H9 (cell line): ENCODE data around the gene LRRC3C. TPM values are rescaled to one million over a fixed set of nuclear protein-coding genes. Genes with fewer than 3 reads are reported as not detected.

Experiments
- DNase-seq: peaks from one replicate; pipeline ENCODE4 v3.0.0-alpha.2; 2017
- H2AFZ ChIP-seq: one replicate; pipeline ENCODE4 v1.6.1; 2013; ENCODE audit warnings: mild to moderate bottlenecking, low read length, control low read depth, moderate library complexity
- H2AK5ac ChIP-seq: 2 replicates; pipeline ENCODE4 v1.6.1; 2013; ENCODE audit warnings: low read length, control low read depth, mixed read lengths; ENCODE audit not compliant: insufficient read length
- H2BK120ac ChIP-seq: one replicate; pipeline ENCODE4 v1.6.1; 2013; ENCODE audit warnings: low read depth, mild to moderate bottlenecking, low read length, control low read depth, inconsistent platforms; ENCODE audit not compliant: poor library complexity, severe bottlenecking
- H2BK12ac ChIP-seq: 2 replicates; pipeline ENCODE4 v1.6.1; 2013; ENCODE audit warnings: low read length, control low read depth, mixed read lengths, low read depth; ENCODE audit not compliant: insufficient read length
- H2BK15ac ChIP-seq: 2 replicates; pipeline ENCODE4 v1.6.1; 2013; ENCODE audit warnings: low read depth, low read length, control low read depth
- H2BK20ac ChIP-seq: one replicate; pipeline ENCODE4 v1.6.1; 2013; ENCODE audit warnings: low read depth, mild to moderate bottlenecking, low read length, control low read depth, inconsistent platforms; ENCODE audit not compliant: poor library complexity, severe bottlenecking
- H2BK5ac ChIP-seq: 2 replicates; pipeline ENCODE4 v1.6.1; 2013; ENCODE audit warnings: low read length, control low read depth, mixed read lengths; ENCODE audit not compliant: insufficient read length
- H3K14ac ChIP-seq: 2 replicates; pipeline ENCODE4 v1.6.1; 2013; ENCODE audit warnings: low read length, control low read depth; ENCODE audit not compliant: insufficient read depth
- H3K18ac ChIP-seq: 2 replicates; pipeline ENCODE4 v1.6.1; 2013; ENCODE audit warnings: low read depth, mild to moderate bottlenecking, mixed read lengths, low read length, control low read depth; ENCODE audit not compliant: insufficient read length
- H3K23ac ChIP-seq: 2 replicates; pipeline ENCODE4 v1.6.1; 2013; ENCODE audit warnings: low read length, control low read depth, mixed read lengths, low read depth; ENCODE audit not compliant: insufficient read length
- H3K23me2 ChIP-seq: 2 replicates; pipeline ENCODE4 v1.6.1; 2013; ENCODE audit warnings: low read depth, mild to moderate bottlenecking, mixed read lengths, low read length, control low read depth; ENCODE audit not compliant: insufficient read length, poor library complexity, severe bottlenecking
- H3K27ac ChIP-seq: 2 replicates; pipeline ENCODE4 v1.5.1; 2013; ENCODE audit warnings: low read length, control low read depth, mixed read lengths, low read depth; ENCODE audit not compliant: insufficient read length
- H3K27me3 ChIP-seq: 2 replicates; pipeline ENCODE4 v1.6.1; 2013; ENCODE audit warnings: low read length, control low read depth, inconsistent platforms; ENCODE audit not compliant: insufficient read depth
- H3K4ac ChIP-seq: 2 replicates; pipeline ENCODE4 v1.6.1; 2013; ENCODE audit warnings: low read depth, mild to moderate bottlenecking, control low read depth, inconsistent platforms, low read length, moderate library complexity
- H3K4me1 ChIP-seq: 2 replicates; pipeline ENCODE4 v1.6.1; 2013; ENCODE audit warnings: low read length, control low read depth, inconsistent platforms; ENCODE audit not compliant: insufficient read depth
- H3K4me2 ChIP-seq: 2 replicates; pipeline ENCODE4 v1.6.1; 2013; ENCODE audit warnings: low read length, control low read depth, mixed read lengths; ENCODE audit not compliant: insufficient read length, insufficient read depth
- H3K56ac ChIP-seq: 2 replicates; pipeline ENCODE4 v1.6.1; 2013; ENCODE audit warnings: low read depth, mild to moderate bottlenecking, mixed read lengths, low read length, control low read depth; ENCODE audit not compliant: insufficient read length
- H3K79me1 ChIP-seq: 2 replicates; pipeline ENCODE4 v1.6.1; 2013; ENCODE audit warnings: low read depth, mild to moderate bottlenecking, moderate library complexity, low read length, control low read depth, inconsistent platforms; ENCODE audit not compliant: insufficient read depth, poor library complexity, severe bottlenecking
- H3K79me2 ChIP-seq: 2 replicates; pipeline ENCODE4 v1.6.1; 2013; ENCODE audit warnings: low read length, control low read depth, inconsistent platforms; ENCODE audit not compliant: insufficient read depth
- H3K9ac ChIP-seq: 2 replicates; pipeline ENCODE4 v1.6.1; 2013; ENCODE audit warnings: low read length, control low read depth, mixed read lengths; ENCODE audit not compliant: insufficient read length; ENCODE audit errors: extremely low read depth
- H3K9me3 ChIP-seq: one replicate; pipeline ENCODE4 v1.6.1; 2013; ENCODE audit warnings: low read depth, low read length, inconsistent platforms; ENCODE audit not compliant: control insufficient read depth
- H3T11ph ChIP-seq: one replicate; pipeline ENCODE4 v1.6.1; 2013; ENCODE audit warnings: mild to moderate bottlenecking, low read length, control low read depth, inconsistent platforms
- H4K20me1 ChIP-seq: one replicate; pipeline ENCODE4 v1.6.1; 2013; ENCODE audit not compliant: control insufficient read depth, insufficient read length, insufficient read depth
- H4K5ac ChIP-seq: 2 replicates; pipeline ENCODE4 v1.6.1; 2013; ENCODE audit warnings: low read depth, mild to moderate bottlenecking, mixed read lengths, low read length, control low read depth; ENCODE audit not compliant: insufficient read length
- H4K8ac ChIP-seq: replicated peaks from 2 replicates; pipeline ENCODE4 v1.6.1; 2013; ENCODE audit warnings: low read length, control low read depth, mixed read lengths, low read depth; ENCODE audit not compliant: insufficient read length
- H4K91ac ChIP-seq: 2 replicates; pipeline ENCODE4 v1.6.1; 2013; ENCODE audit warnings: low read depth, mild to moderate bottlenecking, moderate library complexity, mixed read lengths, low read length, control low read depth; ENCODE audit not compliant: insufficient read length
- H3K27ac Mint-ChIP-seq, 3 experiments: 2 replicates in 2 of 3; 3 replicates in 1 of 3; pipeline ENCODE4 v1.8.0; 2020 to 2021; ENCODE audit warnings: mixed read lengths in 3 of 3, mild to moderate bottlenecking in 1 of 3, moderate library complexity in 1 of 3
- H3K27me3 Mint-ChIP-seq: 2 replicates; pipeline ENCODE4 v1.8.0; 2021; ENCODE audit warnings: low read depth, mild to moderate bottlenecking, moderate library complexity, mixed read lengths
- H3K36me3 Mint-ChIP-seq, 3 experiments: 2 replicates in 2 of 3; 3 replicates in 1 of 3; pipeline ENCODE4 v1.8.0; 2020 to 2021; ENCODE audit warnings: low read depth in 3 of 3, mixed read lengths in 3 of 3; ENCODE audit not compliant: insufficient read depth in 1 of 3
- H3K4me1 Mint-ChIP-seq, 2 experiments: 2 replicates each; pipeline ENCODE4 v1.8.0; 2020; ENCODE audit warnings: mixed read lengths in 2 of 2
- H3K4me3 Mint-ChIP-seq, 2 experiments: 2 replicates in 1 of 2; 3 replicates in 1 of 2; pipeline ENCODE4 v1.8.0; 2020 to 2021; ENCODE audit warnings: mild to moderate bottlenecking in 2 of 2, mixed read lengths in 2 of 2, moderate library complexity in 1 of 2
- H3K9me3 Mint-ChIP-seq, 2 experiments: 2 replicates in 1 of 2; 3 replicates in 1 of 2; pipeline ENCODE4 v1.8.0; 2020; ENCODE audit warnings: mild to moderate bottlenecking in 2 of 2, mixed read lengths in 2 of 2, moderate library complexity in 1 of 2
- WGBS: extraction: QIAGEN DNeasy Blood & Tissue Kit; methylation state at CpG from one replicate; pipeline ENCODE4 v1.1.7; 2013; ENCODE audit warnings: missing lambda C conversion rate, low lambda C conversion rate, mixed read lengths; ENCODE audit not compliant: insufficient read length; ENCODE audit errors: extremely low coverage; 5-methylcytosine and 5-hydroxymethylcytosine counted together
- total RNA-seq: library from RNA; stranded (reverse); gene quantifications from 2 replicates; pipeline ENCODE4 v1.2.1, GENCODE V29; 2021
- TF ChIP-seq, protein P1 (sequence below): fragments of 200-600 bp; sonication (generic); conservative IDR thresholded peaks from 3 replicates; pipeline ENCODE4 v1.8.0; 2021; ENCODE audit warnings: antibody characterized with exemption, mild to moderate bottlenecking

Gene LRRC3C
- total RNA-seq, 1 experiment from 2014 or later, result not detected

DNA sequence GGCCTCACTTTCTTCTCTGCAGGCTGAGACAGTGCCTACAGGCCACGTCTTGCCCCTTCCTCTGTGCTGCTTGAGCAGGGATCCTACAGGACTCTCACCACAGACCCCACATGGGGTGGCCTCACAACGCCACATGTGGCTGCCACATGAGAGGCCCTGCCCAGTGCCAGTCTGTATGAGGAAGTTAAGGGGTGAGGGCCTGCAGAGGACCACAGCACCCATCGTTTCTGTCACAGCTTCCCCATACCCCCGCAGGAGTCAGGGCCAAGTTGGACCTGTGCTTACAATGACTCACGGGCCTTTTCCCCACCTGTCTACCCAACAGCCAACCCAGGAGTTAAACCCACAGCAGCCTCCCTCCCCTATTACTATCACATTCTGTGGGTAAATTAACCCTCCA, 6.2 kb upstream of the LRRC3C start:
- no peak overlapping the region for H3K56ac ChIP-seq
- H2BK12ac ChIP-seq, result no peak overlapping the region
- H3K36me3 Mint-ChIP-seq, result peaks cover 21 to 47% (median 46%) of the 10 kb centered on the region in 3 experiments; a peak in 6 of 7 replicates
- no peak overlapping the region for H2BK20ac ChIP-seq
- H2BK5ac ChIP-seq, result no peak overlapping the region
- no peak overlapping the region for H2BK120ac ChIP-seq
- no CpG with 5 or more reads among the region's 5 CpGs for WGBS
- H3K9ac ChIP-seq, result no peak overlapping the region
- H3K4ac ChIP-seq, result no peak overlapping the region
- H3K23me2 ChIP-seq, result peaks cover under 1% of the 10 kb centered on the region
- no peak overlapping the region for H3K4me2 ChIP-seq
- H3K27ac Mint-ChIP-seq, result no peak overlapping the region
- no peak overlapping the region for H2AFZ ChIP-seq
- no peaks in the 10 kb centered on the region for H3K9me3 ChIP-seq
- H3T11ph ChIP-seq, result no peak overlapping the region
- no peaks in the 10 kb centered on the region; the same call in 1 of the 2 replicates for H3K4me1 ChIP-seq
- H3K79me2 ChIP-seq, result peaks cover 10% of the 10 kb centered on the region; the same call in 1 of the 2 replicates
- H4K8ac ChIP-seq, result no peak overlapping the region
- H2BK15ac ChIP-seq, result no peak overlapping the region
- no peak for DNase-seq
- H3K23ac ChIP-seq, result no peak overlapping the region
- no peak overlapping the region for H4K91ac ChIP-seq
- peaks cover 12% of the 10 kb centered on the region for H3K79me1 ChIP-seq
- no peaks in the 10 kb centered on the region for H4K20me1 ChIP-seq
- TF ChIP-seq, protein P1, sequence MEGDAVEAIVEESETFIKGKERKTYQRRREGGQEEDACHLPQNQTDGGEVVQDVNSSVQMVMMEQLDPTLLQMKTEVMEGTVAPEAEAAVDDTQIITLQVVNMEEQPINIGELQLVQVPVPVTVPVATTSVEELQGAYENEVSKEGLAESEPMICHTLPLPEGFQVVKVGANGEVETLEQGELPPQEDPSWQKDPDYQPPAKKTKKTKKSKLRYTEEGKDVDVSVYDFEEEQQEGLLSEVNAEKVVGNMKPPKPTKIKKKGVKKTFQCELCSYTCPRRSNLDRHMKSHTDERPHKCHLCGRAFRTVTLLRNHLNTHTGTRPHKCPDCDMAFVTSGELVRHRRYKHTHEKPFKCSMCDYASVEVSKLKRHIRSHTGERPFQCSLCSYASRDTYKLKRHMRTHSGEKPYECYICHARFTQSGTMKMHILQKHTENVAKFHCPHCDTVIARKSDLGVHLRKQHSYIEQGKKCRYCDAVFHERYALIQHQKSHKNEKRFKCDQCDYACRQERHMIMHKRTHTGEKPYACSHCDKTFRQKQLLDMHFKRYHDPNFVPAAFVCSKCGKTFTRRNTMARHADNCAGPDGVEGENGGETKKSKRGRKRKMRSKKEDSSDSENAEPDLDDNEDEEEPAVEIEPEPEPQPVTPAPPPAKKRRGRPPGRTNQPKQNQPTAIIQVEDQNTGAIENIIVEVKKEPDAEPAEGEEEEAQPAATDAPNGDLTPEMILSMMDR, result no peak
- no peaks in the 10 kb centered on the region for H3K9me3 Mint-ChIP-seq
- no peaks in the 10 kb centered on the region for H3K27me3 ChIP-seq
- no peak overlapping the region for H3K18ac ChIP-seq
- H3K4me3 Mint-ChIP-seq, result no peak overlapping the region
- H2AK5ac ChIP-seq, result no peak overlapping the region
- H3K27me3 Mint-ChIP-seq, result no peaks in the 10 kb centered on the region; the same call in 1 of the 2 replicates
- no peak overlapping the region for H3K27ac ChIP-seq
- H3K14ac ChIP-seq, result no peak overlapping the region
- no peak overlapping the region for H4K5ac ChIP-seq
- H3K4me1 Mint-ChIP-seq, result peaks cover 21 to 23% of the 10 kb centered on the region in 2 experiments
